ENCODE measurements around the gene PIGK. TPM values are rescaled to one million over a fixed set of nuclear protein-coding genes. Genes with fewer than 3 reads are reported as not detected.

Gene PIGK
- total RNA-seq, 6 donors from 2014 or later = 10.2 to 30.6 (median 17.5) TPM

GRCh38 chr1:77250126-77250525, 30.9 kb upstream of the PIGK start:
- no peak for ATAC-seq (ENCODE audit: low FRiP score in 2 of 2)
- DNase-seq = no peak
- H3K4me3 ChIP-seq = no peak overlapping the region
- H3K36me3 ChIP-seq = no peaks in the 10 kb centered on the region
- peaks cover 3 to 16% (median 11%) of the 10 kb centered on the region in 4 donors for H3K9me3 ChIP-seq
- no peak for TF ChIP-seq CTCF (IDR thresholded peaks at IDR 0.05)
- no peak for TF ChIP-seq EP300 (IDR thresholded peaks at IDR 0.05)
- TF ChIP-seq POLR2AphosphoS5 (IDR thresholded peaks at IDR 0.05) = no peak
- no peak for TF ChIP-seq POLR2A (IDR thresholded peaks at IDR 0.05)
- H3K4me1 ChIP-seq = no peaks in the 10 kb centered on the region
- H3K27me3 ChIP-seq = no peaks in the 10 kb centered on the region
- WGBS, 2 donors = 87 to 94% methylated on average over 1 of the region's 1 CpG
- H3K27ac ChIP-seq = no peak overlapping the region

GRCh38 chr1:77245830-77246229, 26.6 kb upstream of the PIGK start:
- 57 to 70% methylated on average over 2 of the region's 2 CpGs for WGBS, 2 donors
- no peaks in the 10 kb centered on the region for H3K36me3 ChIP-seq
- peaks cover 3 to 13% (median 7%) of the 10 kb centered on the region in 4 donors for H3K9me3 ChIP-seq
- TF ChIP-seq CTCF (IDR thresholded peaks at IDR 0.05) = no peak
- no peak for TF ChIP-seq POLR2A (IDR thresholded peaks at IDR 0.05)
- TF ChIP-seq EP300 (IDR thresholded peaks at IDR 0.05) = no peak
- no peak for TF ChIP-seq POLR2AphosphoS5 (IDR thresholded peaks at IDR 0.05)
- no peak for ATAC-seq (ENCODE audit: low FRiP score in 2 of 2)
- no peak for DNase-seq
- H3K4me1 ChIP-seq = no peaks in the 10 kb centered on the region
- H3K27me3 ChIP-seq = no peaks in the 10 kb centered on the region
- H3K4me3 ChIP-seq = no peak overlapping the region
- H3K27ac ChIP-seq = no peak overlapping the region

- no peak for DNase-seq
- no peaks in the 10 kb centered on the region for H3K27me3 ChIP-seq
- no peak overlapping the region for H3K27ac ChIP-seq
- no peaks in the 10 kb centered on the region for H3K36me3 ChIP-seq
- no peak overlapping the region for H3K4me3 ChIP-seq
- H3K4me1 ChIP-seq = no peaks in the 10 kb centered on the region
- 64 to 88% methylated on average over 3 of the region's 3 CpGs for WGBS, 2 donors
- no peak for ATAC-seq (ENCODE audit: low FRiP score in 2 of 2)
- TF ChIP-seq EP300 (IDR thresholded peaks at IDR 0.05) = no peak
- TF ChIP-seq POLR2AphosphoS5 (IDR thresholded peaks at IDR 0.05) = no peak
- no peak for TF ChIP-seq POLR2A (IDR thresholded peaks at IDR 0.05)
- no peak for TF ChIP-seq CTCF (IDR thresholded peaks at IDR 0.05)
- H3K9me3 ChIP-seq = no peaks in the 10 kb centered on the region
These were observed 20.1 kb upstream of the PIGK start for GRCh38 chr1:77239311-77239710.

GRCh38 chr1:77238462-77238861, 19.2 kb upstream of the PIGK start:
- H3K4me3 ChIP-seq = no peak overlapping the region
- ATAC-seq (ENCODE audit: low FRiP score in 2 of 2) (no peak), DNase-seq (no peak)
- 65 to 80% methylated on average over 1 of the region's 1 CpG for WGBS, 2 donors
- no peaks in the 10 kb centered on the region for H3K4me1 ChIP-seq
- H3K36me3 ChIP-seq = no peaks in the 10 kb centered on the region
- no peak for TF ChIP-seq POLR2A (IDR thresholded peaks at IDR 0.05)
- no peak for TF ChIP-seq CTCF (IDR thresholded peaks at IDR 0.05)
- no peak for TF ChIP-seq POLR2AphosphoS5 (IDR thresholded peaks at IDR 0.05)
- no peak for TF ChIP-seq EP300 (IDR thresholded peaks at IDR 0.05)
- H3K27ac ChIP-seq = no peak overlapping the region
- no peaks in the 10 kb centered on the region for H3K9me3 ChIP-seq
- no peaks in the 10 kb centered on the region for H3K27me3 ChIP-seq

- no peak overlapping the region for H3K27ac ChIP-seq
- ATAC-seq (ENCODE audit: low FRiP score in 2 of 2) (no peak), DNase-seq (no peak)
- H3K27me3 ChIP-seq = no peaks in the 10 kb centered on the region
- no peak overlapping the region for H3K4me3 ChIP-seq
- no peaks in the 10 kb centered on the region for H3K36me3 ChIP-seq
- H3K9me3 ChIP-seq = no peaks in the 10 kb centered on the region
- TF ChIP-seq CTCF (IDR thresholded peaks at IDR 0.05) (no peak), EP300 (IDR thresholded peaks at IDR 0.05) (no peak), POLR2AphosphoS5 (IDR thresholded peaks at IDR 0.05) (no peak), POLR2A (IDR thresholded peaks at IDR 0.05) (no peak)
- 67 to 74% methylated on average over 1 of the region's 1 CpG for WGBS, 2 donors
- H3K4me1 ChIP-seq = no peaks in the 10 kb centered on the region
These were observed 15.7 kb upstream of the PIGK start for GRCh38 chr1:77234943-77235342.
